ENCODE data around the gene PATJ. TPM values are rescaled to one million over a fixed set of nuclear protein-coding genes. Genes with fewer than 3 reads are reported as not detected.

The PATJ gene
- total RNA-seq, 4 donors from 2014 or later = 47.6 to 105 (median 70.8) TPM

DNA sequence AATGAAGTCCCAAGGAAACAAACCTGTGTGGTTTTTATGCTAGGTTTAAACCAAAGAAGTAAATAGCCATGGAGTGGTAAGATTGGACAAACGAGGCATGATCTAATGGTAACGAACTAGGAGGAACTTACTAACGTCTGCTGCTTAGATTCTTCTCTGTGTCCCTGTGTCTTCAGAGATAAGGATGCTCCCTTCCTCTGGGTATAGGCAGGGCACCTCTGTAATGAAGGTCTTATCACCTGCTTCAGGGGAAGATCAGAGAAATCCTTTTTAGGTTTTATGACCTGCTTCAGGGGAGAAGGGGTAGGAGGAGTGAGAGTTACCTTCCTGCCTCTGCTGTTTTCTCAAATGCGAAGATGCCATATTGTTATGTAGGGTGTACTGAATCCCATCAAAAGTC, 237.4 kb downstream of the PATJ start:
- H3K27ac ChIP-seq = no peak overlapping the region
- H3K27me3 ChIP-seq = no peaks in the 10 kb centered on the region
- peaks cover 0 to 7% (median 0%) of the 10 kb centered on the region in 3 donors for H3K36me3 ChIP-seq
- H3K9me3 ChIP-seq = no peaks in the 10 kb centered on the region
- intact Hi-C loops (cut with DNase I) = no loop called here
- H3K4me3 ChIP-seq = no peak overlapping the region
- no peaks in the 10 kb centered on the region for H3K4me1 ChIP-seq
- no peak for TF ChIP-seq POLR2A (IDR thresholded peaks at IDR 0.05)
- TF ChIP-seq, protein P1, sequence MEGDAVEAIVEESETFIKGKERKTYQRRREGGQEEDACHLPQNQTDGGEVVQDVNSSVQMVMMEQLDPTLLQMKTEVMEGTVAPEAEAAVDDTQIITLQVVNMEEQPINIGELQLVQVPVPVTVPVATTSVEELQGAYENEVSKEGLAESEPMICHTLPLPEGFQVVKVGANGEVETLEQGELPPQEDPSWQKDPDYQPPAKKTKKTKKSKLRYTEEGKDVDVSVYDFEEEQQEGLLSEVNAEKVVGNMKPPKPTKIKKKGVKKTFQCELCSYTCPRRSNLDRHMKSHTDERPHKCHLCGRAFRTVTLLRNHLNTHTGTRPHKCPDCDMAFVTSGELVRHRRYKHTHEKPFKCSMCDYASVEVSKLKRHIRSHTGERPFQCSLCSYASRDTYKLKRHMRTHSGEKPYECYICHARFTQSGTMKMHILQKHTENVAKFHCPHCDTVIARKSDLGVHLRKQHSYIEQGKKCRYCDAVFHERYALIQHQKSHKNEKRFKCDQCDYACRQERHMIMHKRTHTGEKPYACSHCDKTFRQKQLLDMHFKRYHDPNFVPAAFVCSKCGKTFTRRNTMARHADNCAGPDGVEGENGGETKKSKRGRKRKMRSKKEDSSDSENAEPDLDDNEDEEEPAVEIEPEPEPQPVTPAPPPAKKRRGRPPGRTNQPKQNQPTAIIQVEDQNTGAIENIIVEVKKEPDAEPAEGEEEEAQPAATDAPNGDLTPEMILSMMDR (IDR thresholded peaks at IDR 0.05) = no peak
- DNase-seq = no peak
- WGBS, 2 donors = 87 to 88% methylated on average over 4 of the region's 4 CpGs

DNA sequence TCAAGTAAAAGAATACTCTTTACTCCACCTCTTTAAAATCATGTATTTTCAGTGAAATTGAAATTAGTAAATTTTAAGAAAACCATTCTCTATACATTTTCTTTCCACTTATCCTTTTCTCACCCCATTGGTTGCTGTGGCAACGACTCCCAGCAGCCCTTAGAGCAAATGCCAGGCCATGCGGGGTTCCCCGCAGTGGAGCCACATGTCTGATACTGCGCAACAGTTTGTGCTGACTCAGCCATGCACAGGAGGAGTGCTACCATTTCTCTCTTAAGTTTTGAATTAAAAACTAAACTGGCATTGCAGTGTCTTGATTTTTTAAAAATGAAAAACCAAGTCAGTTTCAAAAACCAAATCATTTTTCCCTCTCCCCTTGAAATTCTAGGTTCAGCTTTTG, 238.3 kb downstream of the PATJ start:
- TF ChIP-seq, protein P1 (IDR thresholded peaks at IDR 0.05) = no peak
- TF ChIP-seq POLR2A (IDR thresholded peaks at IDR 0.05) = no peak
- Histone ChIP-seq H3K4me1 (no peaks in the 10 kb centered on the region), H3K27me3 (no peaks in the 10 kb centered on the region), H3K4me3 (no peak overlapping the region), H3K9me3 (no peaks in the 10 kb centered on the region), H3K27ac (no peak overlapping the region), H3K36me3 (peaks cover 0 to 3% (median 0%) of the 10 kb centered on the region in 3 donors)
- DNase-seq = no peak
- intact Hi-C loops (cut with DNase I) = no loop called here
- WGBS, 2 donors = 78 to 86% methylated on average over 4 of the region's 4 CpGs

DNA sequence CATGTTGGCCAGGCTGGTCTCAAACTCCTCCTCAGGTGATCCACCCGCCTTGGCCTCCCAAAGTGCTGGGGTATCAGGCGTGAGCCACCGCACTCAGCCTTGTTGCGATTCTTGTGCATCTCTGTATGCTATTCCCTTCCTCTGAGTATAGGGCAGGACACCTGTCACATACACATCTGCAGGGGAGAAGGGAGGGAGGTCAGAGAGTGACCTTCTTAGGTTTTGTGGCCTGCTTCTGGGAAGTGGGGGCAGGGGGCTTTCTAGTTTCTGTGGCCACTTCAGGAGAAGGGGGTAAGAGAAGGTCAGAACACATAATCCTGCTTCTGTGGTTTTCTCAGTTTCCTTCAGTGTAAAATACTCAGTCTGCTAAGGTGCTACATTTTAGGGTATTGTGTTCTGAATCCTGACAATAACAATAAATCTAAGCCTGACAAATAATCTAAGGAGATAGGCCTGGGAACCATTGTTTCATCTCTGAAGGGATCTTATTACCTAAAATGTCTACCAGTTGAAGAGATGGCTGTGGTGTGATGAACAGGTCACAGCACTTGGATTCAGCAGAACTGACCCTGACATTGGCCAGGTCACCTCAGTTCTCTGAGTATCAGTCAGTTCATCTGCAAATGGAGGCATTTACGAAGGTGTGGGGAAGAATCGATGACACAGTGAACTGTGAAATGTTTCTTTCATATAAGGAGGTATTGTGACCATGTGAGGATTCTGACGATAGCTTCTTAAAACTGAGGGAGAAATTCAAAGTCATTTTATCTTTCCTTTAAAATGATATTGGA, 239.8 kb downstream of the PATJ start:
- H3K4me1 ChIP-seq = no peaks in the 10 kb centered on the region
- H3K27me3 ChIP-seq = no peaks in the 10 kb centered on the region
- DNase-seq = no peak
- H3K9me3 ChIP-seq = no peaks in the 10 kb centered on the region
- 93 to 94% methylated on average over 6 to 7 of the region's 7 CpGs for WGBS, 2 donors
- no peaks in the 10 kb centered on the region for H3K36me3 ChIP-seq
- H3K4me3 ChIP-seq = no peak overlapping the region
- TF ChIP-seq, protein P1 (IDR thresholded peaks at IDR 0.05) = no peak
- TF ChIP-seq POLR2A (IDR thresholded peaks at IDR 0.05) = no peak
- H3K27ac ChIP-seq = no peak overlapping the region
- intact Hi-C loops (cut with DNase I) = no loop called here

DNA sequence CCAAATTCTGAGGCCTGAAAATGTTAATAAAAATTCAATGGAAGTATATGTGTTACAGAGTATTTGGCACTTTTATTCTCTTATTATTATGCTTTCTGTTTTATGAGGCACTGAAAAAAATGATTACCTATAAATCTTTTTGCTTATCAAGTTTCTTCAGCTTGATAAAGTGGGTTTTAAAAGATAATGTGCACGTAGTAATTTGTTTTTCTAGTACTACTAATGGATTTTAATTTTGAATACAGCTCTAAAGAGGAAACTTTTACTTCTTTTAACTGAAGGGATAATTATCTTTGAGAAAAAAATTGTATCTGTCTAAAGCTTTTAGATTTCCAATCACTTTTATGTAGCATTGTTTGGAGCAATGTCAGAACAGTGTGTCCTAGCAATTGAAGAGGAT, 241.0 kb downstream of the PATJ start:
- intact Hi-C loops (cut with DNase I) = no loop called here
- Histone ChIP-seq H3K27ac (no peak overlapping the region), H3K4me1 (no peaks in the 10 kb centered on the region), H3K9me3 (no peaks in the 10 kb centered on the region), H3K36me3 (no peaks in the 10 kb centered on the region), H3K4me3 (no peak overlapping the region), H3K27me3 (no peaks in the 10 kb centered on the region)
- TF ChIP-seq, protein P1 (IDR thresholded peaks at IDR 0.05) = no peak
- no peak for TF ChIP-seq POLR2A (IDR thresholded peaks at IDR 0.05)
- WGBS, 2 donors = 0 to 63% methylated on average over 1 of the region's 1 CpG
- DNase-seq = no peak

DNA sequence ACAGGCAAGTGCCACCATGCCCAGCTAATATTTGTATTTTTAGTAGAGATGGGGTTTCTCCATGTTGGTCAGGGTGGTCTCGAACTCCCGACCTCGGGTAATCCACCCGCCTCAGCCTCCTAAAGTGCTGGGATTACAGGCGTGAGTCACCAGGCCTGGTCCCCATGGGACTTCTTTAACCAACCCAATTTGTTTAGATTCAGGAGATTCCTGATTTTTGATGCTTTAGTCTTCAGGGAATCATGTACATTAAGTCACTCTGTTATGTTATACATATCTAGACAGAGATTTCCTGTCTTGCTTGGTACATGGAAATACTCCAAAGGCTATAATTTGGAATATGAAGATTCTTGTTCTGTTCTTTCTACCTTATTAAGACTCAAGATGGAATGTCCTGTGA, 250.0 kb downstream of the PATJ start:
- TF ChIP-seq POLR2A (IDR thresholded peaks at IDR 0.05) = no peak
- TF ChIP-seq, protein P1 (IDR thresholded peaks at IDR 0.05) = no peak

More for the DNA sequence above, 250.0 kb downstream of the PATJ start:
- no peak overlapping the region for H3K4me3 ChIP-seq
- DNase-seq = no peak
- no peaks in the 10 kb centered on the region for H3K9me3 ChIP-seq
- no peak overlapping the region for H3K27ac ChIP-seq
- peaks cover 0 to 56% (median 0%) of the 10 kb centered on the region in 3 donors for H3K36me3 ChIP-seq
- no peaks in the 10 kb centered on the region for H3K4me1 ChIP-seq
- WGBS, 2 donors = 60 to 91% methylated on average over 1 to 5 of the region's 5 CpGs
- H3K27me3 ChIP-seq = no peaks in the 10 kb centered on the region
- intact Hi-C loops (cut with DNase I) = no loop called here

All from esophagus squamous epithelium (tissue), 5 donors.